ENCODE results near the gene TMPRSS4. TPM values are rescaled to one million over a fixed set of nuclear protein-coding genes. Genes with fewer than 3 reads are reported as not detected.

TMPRSS4 gene
- total and polyA plus RNA-seq, 4 donors = 0.08 to 0.33 (median 0.24) TPM; not detected in 1

DNA sequence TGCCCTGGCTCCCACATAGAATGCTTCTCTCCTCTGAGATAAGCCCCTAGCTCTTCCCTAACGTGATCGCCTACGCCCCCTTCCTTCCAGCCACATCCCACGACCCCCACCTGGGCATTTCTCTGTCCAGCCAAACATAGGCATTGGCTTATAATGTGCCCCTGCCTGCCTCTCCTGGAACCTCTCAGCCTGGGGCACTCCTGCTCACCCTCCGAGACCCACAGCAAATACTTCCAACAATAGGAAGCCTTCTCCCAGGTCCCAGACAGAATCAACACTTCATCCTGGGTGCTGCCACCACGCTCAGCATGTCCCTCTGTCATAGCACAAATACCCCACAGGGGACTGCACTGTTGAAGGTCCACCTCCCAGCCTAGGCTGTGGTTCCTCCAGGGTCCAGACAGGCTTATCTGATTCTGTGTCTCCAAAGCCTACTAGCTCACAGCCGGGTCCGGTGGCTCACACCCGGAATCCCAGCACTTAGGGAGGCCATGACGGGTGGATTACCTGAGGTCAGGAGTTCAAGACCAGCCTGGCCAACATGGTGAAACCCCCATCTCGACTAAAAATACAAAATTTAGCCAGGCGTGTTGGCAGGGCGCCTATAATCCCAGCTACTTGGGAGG lies 24.2 kb upstream of the TMPRSS4 start:
- Histone ChIP-seq H3K27ac (ENCODE audit: low read depth in 1 of 2, low read length in 2 of 2) (no peak overlapping the region), H3K9ac (ENCODE audit: low read depth in 1 of 2, low read length in 2 of 2) (no peak overlapping the region), H3K27me3 (ENCODE audit: control insufficient read depth in 4 of 4, insufficient read depth in 4 of 4, low read length in 3 of 4) (no peaks in the 10 kb centered on the region), H3K9me3 (ENCODE audit: control insufficient read depth in 4 of 4, low read length in 3 of 4) (no peaks in the 10 kb centered on the region), H3K4me3 (ENCODE audit: low read depth in 1 of 3, low read length in 3 of 3) (no peak overlapping the region), H3K36me3 (ENCODE audit: control insufficient read depth in 4 of 4, insufficient read depth in 3 of 4, low read depth in 1 of 4, low read length in 3 of 4) (no peaks in the 10 kb centered on the region), H3K4me1 (ENCODE audit: control insufficient read depth in 4 of 4, insufficient read depth in 4 of 4, low read length in 3 of 4) (no peaks in the 10 kb centered on the region)
- no peak for DNase-seq (ENCODE audit: low spot score)
- WGBS = 83% methylated on average over 13 of the region's 13 CpGs
- TF ChIP-seq TAF1 (conservative IDR thresholded peaks at IDR 0.05) (no peak), FOXA1 (IDR thresholded peaks at IDR 0.05) (no peak), FOXA2 (IDR thresholded peaks at IDR 0.05) (no peak), RAD21 (IDR thresholded peaks at IDR 0.05) (no peak), GABPA (IDR thresholded peaks at IDR 0.05 in 1 of 2, conservative IDR thresholded peaks at IDR 0.05 in 1 of 2) (no peak), RXRA (IDR thresholded peaks at IDR 0.05) (no peak), EGR1 (IDR thresholded peaks at IDR 0.05; ENCODE audit: low read depth in 2 of 2) (no peak), SP1 (IDR thresholded peaks at IDR 0.05) (no peak), HNF4G (IDR thresholded peaks at IDR 0.05) (no peak), HNF4A (conservative IDR thresholded peaks at IDR 0.05) (no peak), YY1 (IDR thresholded peaks at IDR 0.05) (no peak)
- TF ChIP-seq, protein P1, sequence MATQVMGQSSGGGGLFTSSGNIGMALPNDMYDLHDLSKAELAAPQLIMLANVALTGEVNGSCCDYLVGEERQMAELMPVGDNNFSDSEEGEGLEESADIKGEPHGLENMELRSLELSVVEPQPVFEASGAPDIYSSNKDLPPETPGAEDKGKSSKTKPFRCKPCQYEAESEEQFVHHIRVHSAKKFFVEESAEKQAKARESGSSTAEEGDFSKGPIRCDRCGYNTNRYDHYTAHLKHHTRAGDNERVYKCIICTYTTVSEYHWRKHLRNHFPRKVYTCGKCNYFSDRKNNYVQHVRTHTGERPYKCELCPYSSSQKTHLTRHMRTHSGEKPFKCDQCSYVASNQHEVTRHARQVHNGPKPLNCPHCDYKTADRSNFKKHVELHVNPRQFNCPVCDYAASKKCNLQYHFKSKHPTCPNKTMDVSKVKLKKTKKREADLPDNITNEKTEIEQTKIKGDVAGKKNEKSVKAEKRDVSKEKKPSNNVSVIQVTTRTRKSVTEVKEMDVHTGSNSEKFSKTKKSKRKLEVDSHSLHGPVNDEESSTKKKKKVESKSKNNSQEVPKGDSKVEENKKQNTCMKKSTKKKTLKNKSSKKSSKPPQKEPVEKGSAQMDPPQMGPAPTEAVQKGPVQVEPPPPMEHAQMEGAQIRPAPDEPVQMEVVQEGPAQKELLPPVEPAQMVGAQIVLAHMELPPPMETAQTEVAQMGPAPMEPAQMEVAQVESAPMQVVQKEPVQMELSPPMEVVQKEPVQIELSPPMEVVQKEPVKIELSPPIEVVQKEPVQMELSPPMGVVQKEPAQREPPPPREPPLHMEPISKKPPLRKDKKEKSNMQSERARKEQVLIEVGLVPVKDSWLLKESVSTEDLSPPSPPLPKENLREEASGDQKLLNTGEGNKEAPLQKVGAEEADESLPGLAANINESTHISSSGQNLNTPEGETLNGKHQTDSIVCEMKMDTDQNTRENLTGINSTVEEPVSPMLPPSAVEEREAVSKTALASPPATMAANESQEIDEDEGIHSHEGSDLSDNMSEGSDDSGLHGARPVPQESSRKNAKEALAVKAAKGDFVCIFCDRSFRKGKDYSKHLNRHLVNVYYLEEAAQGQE (IDR thresholded peaks at IDR 0.05) = no peak
- TF ChIP-seq, protein P2, sequence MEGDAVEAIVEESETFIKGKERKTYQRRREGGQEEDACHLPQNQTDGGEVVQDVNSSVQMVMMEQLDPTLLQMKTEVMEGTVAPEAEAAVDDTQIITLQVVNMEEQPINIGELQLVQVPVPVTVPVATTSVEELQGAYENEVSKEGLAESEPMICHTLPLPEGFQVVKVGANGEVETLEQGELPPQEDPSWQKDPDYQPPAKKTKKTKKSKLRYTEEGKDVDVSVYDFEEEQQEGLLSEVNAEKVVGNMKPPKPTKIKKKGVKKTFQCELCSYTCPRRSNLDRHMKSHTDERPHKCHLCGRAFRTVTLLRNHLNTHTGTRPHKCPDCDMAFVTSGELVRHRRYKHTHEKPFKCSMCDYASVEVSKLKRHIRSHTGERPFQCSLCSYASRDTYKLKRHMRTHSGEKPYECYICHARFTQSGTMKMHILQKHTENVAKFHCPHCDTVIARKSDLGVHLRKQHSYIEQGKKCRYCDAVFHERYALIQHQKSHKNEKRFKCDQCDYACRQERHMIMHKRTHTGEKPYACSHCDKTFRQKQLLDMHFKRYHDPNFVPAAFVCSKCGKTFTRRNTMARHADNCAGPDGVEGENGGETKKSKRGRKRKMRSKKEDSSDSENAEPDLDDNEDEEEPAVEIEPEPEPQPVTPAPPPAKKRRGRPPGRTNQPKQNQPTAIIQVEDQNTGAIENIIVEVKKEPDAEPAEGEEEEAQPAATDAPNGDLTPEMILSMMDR (IDR thresholded peaks at IDR 0.05; ENCODE audit: low read depth, low read length, missing input control) = no peak
- TF ChIP-seq, protein P3, sequence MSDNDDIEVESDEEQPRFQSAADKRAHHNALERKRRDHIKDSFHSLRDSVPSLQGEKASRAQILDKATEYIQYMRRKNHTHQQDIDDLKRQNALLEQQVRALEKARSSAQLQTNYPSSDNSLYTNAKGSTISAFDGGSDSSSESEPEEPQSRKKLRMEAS (IDR thresholded peaks at IDR 0.05) = no peak
- TF ChIP-seq, protein P4, sequence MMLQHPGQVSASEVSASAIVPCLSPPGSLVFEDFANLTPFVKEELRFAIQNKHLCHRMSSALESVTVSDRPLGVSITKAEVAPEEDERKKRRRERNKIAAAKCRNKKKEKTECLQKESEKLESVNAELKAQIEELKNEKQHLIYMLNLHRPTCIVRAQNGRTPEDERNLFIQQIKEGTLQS (IDR thresholded peaks at IDR 0.05) = no peak

DNA sequence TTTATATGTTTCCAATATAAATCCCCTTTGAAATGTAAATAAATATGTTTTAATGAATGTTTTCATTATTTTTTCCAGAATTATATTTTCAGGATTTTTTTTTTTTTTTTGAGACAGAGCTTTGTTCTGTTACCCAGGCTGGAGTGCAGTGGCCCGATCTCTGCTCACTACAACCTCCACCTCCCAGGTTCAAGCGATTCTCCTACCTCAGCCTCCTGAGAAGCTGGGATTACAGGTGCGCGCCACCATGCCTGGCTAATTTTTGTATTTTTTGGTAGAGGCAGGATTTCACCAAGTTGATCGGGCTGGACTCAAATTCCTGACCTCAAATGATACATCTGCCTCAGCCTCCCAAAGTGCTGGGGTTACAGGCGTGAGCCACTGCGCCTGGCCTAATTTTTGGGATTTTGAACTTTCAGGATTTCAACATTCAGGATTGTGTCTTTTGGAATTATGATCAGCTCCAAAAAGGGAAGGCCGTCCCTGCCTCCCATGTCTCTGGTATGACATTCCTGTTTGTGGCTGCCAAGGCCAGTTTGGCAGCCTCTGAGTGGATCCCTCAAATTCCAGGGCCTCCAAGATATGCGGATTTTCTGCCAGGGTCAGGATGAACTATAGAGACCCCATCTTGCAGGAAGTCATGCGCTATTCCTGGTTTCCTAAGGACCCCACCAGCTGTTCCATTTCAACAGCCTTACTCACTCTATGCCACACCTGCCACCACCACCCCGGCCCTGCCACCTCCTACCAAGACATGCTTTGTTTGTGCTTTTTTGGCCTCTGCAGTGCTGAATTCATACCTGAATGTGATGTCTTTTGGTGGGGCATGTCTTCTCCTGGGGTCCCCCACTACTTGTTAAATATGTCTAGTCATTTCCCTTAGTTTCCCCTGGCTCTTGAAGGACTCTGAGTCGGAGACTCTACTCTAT lies 21.9 kb upstream of the TMPRSS4 start:
- no peaks in the 10 kb centered on the region for H3K4me1 ChIP-seq (ENCODE audit: control insufficient read depth in 4 of 4, insufficient read depth in 4 of 4, low read length in 3 of 4)
- no peaks in the 10 kb centered on the region for H3K9me3 ChIP-seq (ENCODE audit: control insufficient read depth in 4 of 4, low read length in 3 of 4)
- H3K9ac ChIP-seq (ENCODE audit: low read depth in 1 of 2, low read length in 2 of 2) = no peak overlapping the region
- TF ChIP-seq JUND (IDR thresholded peaks at IDR 0.05) (no peak), RAD21 (IDR thresholded peaks at IDR 0.05) (no peak), FOXA2 (IDR thresholded peaks at IDR 0.05) (no peak), GABPA (IDR thresholded peaks at IDR 0.05 in 1 of 2, conservative IDR thresholded peaks at IDR 0.05 in 1 of 2) (no peak), NR2F2 (IDR thresholded peaks at IDR 0.05) (peak; percentile 44)
- TF ChIP-seq, protein P1 (IDR thresholded peaks at IDR 0.05) = peak; percentile 14
- no peaks in the 10 kb centered on the region for H3K27me3 ChIP-seq (ENCODE audit: control insufficient read depth in 4 of 4, insufficient read depth in 4 of 4, low read length in 3 of 4)
- no peak overlapping the region for H3K4me3 ChIP-seq (ENCODE audit: low read depth in 1 of 3, low read length in 3 of 3)
- H3K36me3 ChIP-seq (ENCODE audit: control insufficient read depth in 4 of 4, insufficient read depth in 3 of 4, low read depth in 1 of 4, low read length in 3 of 4) = no peaks in the 10 kb centered on the region
- no peak overlapping the region for H3K27ac ChIP-seq (ENCODE audit: low read depth in 1 of 2, low read length in 2 of 2)
- WGBS = 85% methylated on average over 12 of the region's 12 CpGs
- no peak for DNase-seq (ENCODE audit: low spot score)
